H9 (cell line): ENCODE data around the gene EXOC2. TPM values are rescaled to one million over a fixed set of nuclear protein-coding genes. Genes with fewer than 3 reads are reported as not detected.

Experiments used
- DNase-seq: peaks from one replicate; pipeline ENCODE4 v3.0.0-alpha.2; 2017
- H2AFZ ChIP-seq: one replicate; pipeline ENCODE4 v1.6.1; 2013; ENCODE audit warnings: mild to moderate bottlenecking, low read length, control low read depth, moderate library complexity
- H2AK5ac ChIP-seq: 2 replicates; pipeline ENCODE4 v1.6.1; 2013; ENCODE audit warnings: low read length, control low read depth, mixed read lengths; ENCODE audit not compliant: insufficient read length
- H2BK120ac ChIP-seq: one replicate; pipeline ENCODE4 v1.6.1; 2013; ENCODE audit warnings: low read depth, mild to moderate bottlenecking, low read length, control low read depth, inconsistent platforms; ENCODE audit not compliant: poor library complexity, severe bottlenecking
- H2BK12ac ChIP-seq: 2 replicates; pipeline ENCODE4 v1.6.1; 2013; ENCODE audit warnings: low read length, control low read depth, mixed read lengths, low read depth; ENCODE audit not compliant: insufficient read length
- H2BK15ac ChIP-seq: 2 replicates; pipeline ENCODE4 v1.6.1; 2013; ENCODE audit warnings: low read depth, low read length, control low read depth
- H2BK20ac ChIP-seq: one replicate; pipeline ENCODE4 v1.6.1; 2013; ENCODE audit warnings: low read depth, mild to moderate bottlenecking, low read length, control low read depth, inconsistent platforms; ENCODE audit not compliant: poor library complexity, severe bottlenecking
- H2BK5ac ChIP-seq: 2 replicates; pipeline ENCODE4 v1.6.1; 2013; ENCODE audit warnings: low read length, control low read depth, mixed read lengths; ENCODE audit not compliant: insufficient read length
- H3K14ac ChIP-seq: 2 replicates; pipeline ENCODE4 v1.6.1; 2013; ENCODE audit warnings: low read length, control low read depth; ENCODE audit not compliant: insufficient read depth
- H3K18ac ChIP-seq: 2 replicates; pipeline ENCODE4 v1.6.1; 2013; ENCODE audit warnings: low read depth, mild to moderate bottlenecking, mixed read lengths, low read length, control low read depth; ENCODE audit not compliant: insufficient read length
- H3K23ac ChIP-seq: 2 replicates; pipeline ENCODE4 v1.6.1; 2013; ENCODE audit warnings: low read length, control low read depth, mixed read lengths, low read depth; ENCODE audit not compliant: insufficient read length
- H3K23me2 ChIP-seq: 2 replicates; pipeline ENCODE4 v1.6.1; 2013; ENCODE audit warnings: low read depth, mild to moderate bottlenecking, mixed read lengths, low read length, control low read depth; ENCODE audit not compliant: insufficient read length, poor library complexity, severe bottlenecking
- H3K27ac ChIP-seq: 2 replicates; pipeline ENCODE4 v1.5.1; 2013; ENCODE audit warnings: low read length, control low read depth, mixed read lengths, low read depth; ENCODE audit not compliant: insufficient read length
- H3K27me3 ChIP-seq: 2 replicates; pipeline ENCODE4 v1.6.1; 2013; ENCODE audit warnings: low read length, control low read depth, inconsistent platforms; ENCODE audit not compliant: insufficient read depth
- H3K4ac ChIP-seq: 2 replicates; pipeline ENCODE4 v1.6.1; 2013; ENCODE audit warnings: low read depth, mild to moderate bottlenecking, control low read depth, inconsistent platforms, low read length, moderate library complexity
- H3K4me1 ChIP-seq: 2 replicates; pipeline ENCODE4 v1.6.1; 2013; ENCODE audit warnings: low read length, control low read depth, inconsistent platforms; ENCODE audit not compliant: insufficient read depth
- H3K4me2 ChIP-seq: 2 replicates; pipeline ENCODE4 v1.6.1; 2013; ENCODE audit warnings: low read length, control low read depth, mixed read lengths; ENCODE audit not compliant: insufficient read length, insufficient read depth
- H3K56ac ChIP-seq: 2 replicates; pipeline ENCODE4 v1.6.1; 2013; ENCODE audit warnings: low read depth, mild to moderate bottlenecking, mixed read lengths, low read length, control low read depth; ENCODE audit not compliant: insufficient read length
- H3K79me1 ChIP-seq: 2 replicates; pipeline ENCODE4 v1.6.1; 2013; ENCODE audit warnings: low read depth, mild to moderate bottlenecking, moderate library complexity, low read length, control low read depth, inconsistent platforms; ENCODE audit not compliant: insufficient read depth, poor library complexity, severe bottlenecking
- H3K79me2 ChIP-seq: 2 replicates; pipeline ENCODE4 v1.6.1; 2013; ENCODE audit warnings: low read length, control low read depth, inconsistent platforms; ENCODE audit not compliant: insufficient read depth
- H3K9ac ChIP-seq: 2 replicates; pipeline ENCODE4 v1.6.1; 2013; ENCODE audit warnings: low read length, control low read depth, mixed read lengths; ENCODE audit not compliant: insufficient read length; ENCODE audit errors: extremely low read depth
- H3K9me3 ChIP-seq: one replicate; pipeline ENCODE4 v1.6.1; 2013; ENCODE audit warnings: low read depth, low read length, inconsistent platforms; ENCODE audit not compliant: control insufficient read depth
- H3T11ph ChIP-seq: one replicate; pipeline ENCODE4 v1.6.1; 2013; ENCODE audit warnings: mild to moderate bottlenecking, low read length, control low read depth, inconsistent platforms
- H4K20me1 ChIP-seq: one replicate; pipeline ENCODE4 v1.6.1; 2013; ENCODE audit not compliant: control insufficient read depth, insufficient read length, insufficient read depth
- H4K5ac ChIP-seq: 2 replicates; pipeline ENCODE4 v1.6.1; 2013; ENCODE audit warnings: low read depth, mild to moderate bottlenecking, mixed read lengths, low read length, control low read depth; ENCODE audit not compliant: insufficient read length
- H4K8ac ChIP-seq: replicated peaks from 2 replicates; pipeline ENCODE4 v1.6.1; 2013; ENCODE audit warnings: low read length, control low read depth, mixed read lengths, low read depth; ENCODE audit not compliant: insufficient read length
- H4K91ac ChIP-seq: 2 replicates; pipeline ENCODE4 v1.6.1; 2013; ENCODE audit warnings: low read depth, mild to moderate bottlenecking, moderate library complexity, mixed read lengths, low read length, control low read depth; ENCODE audit not compliant: insufficient read length
- H3K27ac Mint-ChIP-seq, 3 experiments: 2 replicates in 2 of 3; 3 replicates in 1 of 3; pipeline ENCODE4 v1.8.0; 2020 to 2021; ENCODE audit warnings: mixed read lengths in 3 of 3, mild to moderate bottlenecking in 1 of 3, moderate library complexity in 1 of 3
- H3K27me3 Mint-ChIP-seq: 2 replicates; pipeline ENCODE4 v1.8.0; 2021; ENCODE audit warnings: low read depth, mild to moderate bottlenecking, moderate library complexity, mixed read lengths
- H3K36me3 Mint-ChIP-seq, 3 experiments: 2 replicates in 2 of 3; 3 replicates in 1 of 3; pipeline ENCODE4 v1.8.0; 2020 to 2021; ENCODE audit warnings: low read depth in 3 of 3, mixed read lengths in 3 of 3; ENCODE audit not compliant: insufficient read depth in 1 of 3
- H3K4me1 Mint-ChIP-seq, 2 experiments: 2 replicates each; pipeline ENCODE4 v1.8.0; 2020; ENCODE audit warnings: mixed read lengths in 2 of 2
- H3K4me3 Mint-ChIP-seq, 2 experiments: 2 replicates in 1 of 2; 3 replicates in 1 of 2; pipeline ENCODE4 v1.8.0; 2020 to 2021; ENCODE audit warnings: mild to moderate bottlenecking in 2 of 2, mixed read lengths in 2 of 2, moderate library complexity in 1 of 2
- H3K9me3 Mint-ChIP-seq, 2 experiments: 2 replicates in 1 of 2; 3 replicates in 1 of 2; pipeline ENCODE4 v1.8.0; 2020; ENCODE audit warnings: mild to moderate bottlenecking in 2 of 2, mixed read lengths in 2 of 2, moderate library complexity in 1 of 2
- WGBS: extraction: QIAGEN DNeasy Blood & Tissue Kit; methylation state at CpG from one replicate; pipeline ENCODE4 v1.1.7; 2013; ENCODE audit warnings: missing lambda C conversion rate, low lambda C conversion rate, mixed read lengths; ENCODE audit not compliant: insufficient read length; ENCODE audit errors: extremely low coverage; 5-methylcytosine and 5-hydroxymethylcytosine counted together
- total RNA-seq: library from RNA; stranded (reverse); gene quantifications from 2 replicates; pipeline ENCODE4 v1.2.1, GENCODE V29; 2021
- TF ChIP-seq, protein P1 (sequence below): fragments of 200-600 bp; sonication (generic); conservative IDR thresholded peaks from 3 replicates; pipeline ENCODE4 v1.8.0; 2021; ENCODE audit warnings: antibody characterized with exemption, mild to moderate bottlenecking

Gene EXOC2
- total RNA-seq, 1 experiment from 2014 or later: 29.9 TPM

DNA sequence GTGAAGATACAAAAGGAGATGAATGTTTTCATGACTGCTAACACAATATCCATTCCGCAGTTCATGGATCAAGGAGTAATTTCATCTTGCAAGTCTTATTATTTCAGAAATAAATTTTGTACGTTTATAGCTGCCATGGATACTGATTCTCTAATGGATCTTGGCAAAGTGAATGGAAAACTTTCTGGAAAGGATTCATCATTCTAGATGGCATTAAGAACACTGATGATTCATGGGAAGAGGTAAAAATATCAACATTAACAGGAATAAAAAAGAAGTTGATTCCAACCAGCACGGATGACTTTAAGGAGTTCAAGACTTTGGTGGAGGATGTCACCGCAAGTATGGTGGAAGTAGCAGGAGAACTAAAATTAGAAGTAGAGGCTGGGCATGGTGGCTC, 38.8 kb downstream of the EXOC2 start:
- no peaks in the 10 kb centered on the region; the same call in 1 of the 2 replicates for H3K79me2 ChIP-seq
- no peaks in the 10 kb centered on the region; the same call in 1 of the 2 replicates for H3K4me1 ChIP-seq
- H3K9me3 ChIP-seq: no peaks in the 10 kb centered on the region

More for the DNA sequence above, 38.8 kb downstream of the EXOC2 start:
- H2BK5ac ChIP-seq: no peak overlapping the region
- no peak overlapping the region for H3K4me2 ChIP-seq
- H4K8ac ChIP-seq: no peak overlapping the region
- H3K27me3 ChIP-seq: no peaks in the 10 kb centered on the region
- H3K56ac ChIP-seq: no peak overlapping the region
- H3K23ac ChIP-seq: no peak overlapping the region
- no peak overlapping the region for H3K9ac ChIP-seq
- no peaks in the 10 kb centered on the region; a peak in 1 of 5 replicates for H3K9me3 Mint-ChIP-seq
- H3K18ac ChIP-seq: no peak overlapping the region
- DNase-seq: no peak
- no peaks in the 10 kb centered on the region for H3K23me2 ChIP-seq
- no peak overlapping the region for H4K91ac ChIP-seq
- no peaks in the 10 kb centered on the region for H3K79me1 ChIP-seq
- no CpG with 5 or more reads among the region's 4 CpGs for WGBS
- no peak overlapping the region; a peak in 1 of 5 replicates for H3K4me3 Mint-ChIP-seq
- no peak overlapping the region for H3K4ac ChIP-seq
- H3K27ac ChIP-seq: no peak overlapping the region
- TF ChIP-seq, protein P1, sequence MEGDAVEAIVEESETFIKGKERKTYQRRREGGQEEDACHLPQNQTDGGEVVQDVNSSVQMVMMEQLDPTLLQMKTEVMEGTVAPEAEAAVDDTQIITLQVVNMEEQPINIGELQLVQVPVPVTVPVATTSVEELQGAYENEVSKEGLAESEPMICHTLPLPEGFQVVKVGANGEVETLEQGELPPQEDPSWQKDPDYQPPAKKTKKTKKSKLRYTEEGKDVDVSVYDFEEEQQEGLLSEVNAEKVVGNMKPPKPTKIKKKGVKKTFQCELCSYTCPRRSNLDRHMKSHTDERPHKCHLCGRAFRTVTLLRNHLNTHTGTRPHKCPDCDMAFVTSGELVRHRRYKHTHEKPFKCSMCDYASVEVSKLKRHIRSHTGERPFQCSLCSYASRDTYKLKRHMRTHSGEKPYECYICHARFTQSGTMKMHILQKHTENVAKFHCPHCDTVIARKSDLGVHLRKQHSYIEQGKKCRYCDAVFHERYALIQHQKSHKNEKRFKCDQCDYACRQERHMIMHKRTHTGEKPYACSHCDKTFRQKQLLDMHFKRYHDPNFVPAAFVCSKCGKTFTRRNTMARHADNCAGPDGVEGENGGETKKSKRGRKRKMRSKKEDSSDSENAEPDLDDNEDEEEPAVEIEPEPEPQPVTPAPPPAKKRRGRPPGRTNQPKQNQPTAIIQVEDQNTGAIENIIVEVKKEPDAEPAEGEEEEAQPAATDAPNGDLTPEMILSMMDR: no peak
- no peak overlapping the region for H2AK5ac ChIP-seq
- no peak overlapping the region for H2BK12ac ChIP-seq
- no peak overlapping the region for H2BK15ac ChIP-seq
- H3K14ac ChIP-seq: no peak overlapping the region
- no peak overlapping the region for H2BK20ac ChIP-seq
- no peak overlapping the region for H3K27ac Mint-ChIP-seq
- peaks cover 38 to 44% of the 10 kb centered on the region in 2 experiments for H3K4me1 Mint-ChIP-seq
- peaks cover 9 to 19% (median 11%) of the 10 kb centered on the region in 3 experiments; a peak in 6 of 7 replicates for H3K36me3 Mint-ChIP-seq
- no peak overlapping the region for H2AFZ ChIP-seq
- no peak overlapping the region for H2BK120ac ChIP-seq
- no peaks in the 10 kb centered on the region for H4K20me1 ChIP-seq
- no peak overlapping the region for H4K5ac ChIP-seq
- no peaks in the 10 kb centered on the region for H3K27me3 Mint-ChIP-seq
- H3T11ph ChIP-seq: no peak overlapping the region
